ENCODE measurements around the gene NASP.

The NASP gene

GRCh38 chr1:45620588-45621500 is 37.0 kb downstream of the NASP start:
- Histone ChIP-seq H3K4me1 (ENCODE audit: control insufficient read depth, insufficient read depth, low read length, poor library complexity, severe bottlenecking) (no peaks in the 10 kb centered on the region), H3K36me3 (ENCODE audit: control insufficient read depth, insufficient read depth, low read length) (peaks cover 65% of the 10 kb centered on the region), H3K4me3 (ENCODE audit: extremely low read depth, insufficient read depth, low read length, poor library complexity, severe bottlenecking) (no peak overlapping the region), H3K27ac (ENCODE audit: low read depth, low read length, severe bottlenecking) (peak overlapping the region; percentile 49), H3K9me3 (ENCODE audit: control insufficient read depth, low read length) (no peaks in the 10 kb centered on the region)
- WGBS, 2 experiments (ENCODE audit: insufficient coverage in 2 of 2) = 92 to 96% methylated on average over 15 to 16 of the region's 17 CpGs

- WGBS, 2 experiments (ENCODE audit: insufficient coverage in 2 of 2) = 90 to 94% methylated on average over 3 of the region's 3 CpGs
- H3K9me3 ChIP-seq (ENCODE audit: control insufficient read depth, low read length) = no peaks in the 10 kb centered on the region
- H3K27ac ChIP-seq (ENCODE audit: low read depth, low read length, severe bottlenecking) = peak overlapping the region; percentile 49
- H3K36me3 ChIP-seq (ENCODE audit: control insufficient read depth, insufficient read depth, low read length) = peaks cover 63% of the 10 kb centered on the region
- H3K4me3 ChIP-seq (ENCODE audit: extremely low read depth, insufficient read depth, low read length, poor library complexity, severe bottlenecking) = no peak overlapping the region
- H3K4me1 ChIP-seq (ENCODE audit: control insufficient read depth, insufficient read depth, low read length, poor library complexity, severe bottlenecking) = no peaks in the 10 kb centered on the region
These were observed 37.6 kb downstream of the NASP start for GRCh38 chr1:45621501-45621836.

- Histone ChIP-seq H3K27ac (ENCODE audit: low read depth, low read length, severe bottlenecking) (peak overlapping the region; percentile 49), H3K4me3 (ENCODE audit: extremely low read depth, insufficient read depth, low read length, poor library complexity, severe bottlenecking) (no peak overlapping the region), H3K36me3 (ENCODE audit: control insufficient read depth, insufficient read depth, low read length) (peaks cover 63% of the 10 kb centered on the region), H3K9me3 (ENCODE audit: control insufficient read depth, low read length) (no peaks in the 10 kb centered on the region), H3K4me1 (ENCODE audit: control insufficient read depth, insufficient read depth, low read length, poor library complexity, severe bottlenecking) (no peaks in the 10 kb centered on the region)
- 93% methylated on average over 16 of the region's 18 CpGs for WGBS, 2 experiments (ENCODE audit: insufficient coverage in 2 of 2)
These were observed 38.2 kb downstream of the NASP start for GRCh38 chr1:45621895-45622523.

GRCh38 chr1:45622524-45623394 is 38.9 kb downstream of the NASP start:
- Histone ChIP-seq H3K4me3 (ENCODE audit: extremely low read depth, insufficient read depth, low read length, poor library complexity, severe bottlenecking) (no peak overlapping the region), H3K9me3 (ENCODE audit: control insufficient read depth, low read length) (no peaks in the 10 kb centered on the region), H3K36me3 (ENCODE audit: control insufficient read depth, insufficient read depth, low read length) (peaks cover 59% of the 10 kb centered on the region), H3K4me1 (ENCODE audit: control insufficient read depth, insufficient read depth, low read length, poor library complexity, severe bottlenecking) (no peaks in the 10 kb centered on the region), H3K27ac (ENCODE audit: low read depth, low read length, severe bottlenecking) (no peak overlapping the region)
- WGBS, 2 experiments (ENCODE audit: insufficient coverage in 2 of 2) = 96% methylated on average over 77 to 78 of the region's 78 CpGs

GRCh38 chr1:45623972-45624371 is 40.1 kb downstream of the NASP start, which contains the start of gene CCDC17:
Gene CCDC17 (minus strand): TSS chr1:45624054. CDS start chr1:45623909, 145 bp downstream.
- Histone ChIP-seq H3K4me1 (ENCODE audit: control insufficient read depth, insufficient read depth, low read length, poor library complexity, severe bottlenecking) (no peaks in the 10 kb centered on the region), H3K9me3 (ENCODE audit: control insufficient read depth, low read length) (no peaks in the 10 kb centered on the region), H3K27ac (ENCODE audit: low read depth, low read length, severe bottlenecking) (no peak within 1 kb of the TSS), H3K36me3 (ENCODE audit: control insufficient read depth, insufficient read depth, low read length) (peaks cover 56% of the 10 kb centered on the region), H3K4me3 (ENCODE audit: extremely low read depth, insufficient read depth, low read length, poor library complexity, severe bottlenecking) (no peak within 1 kb of the TSS)
- 74 to 81% methylated on average over 4 of the region's 4 CpGs for WGBS, 2 experiments (ENCODE audit: insufficient coverage in 2 of 2)

GRCh38 chr1:45629035-45629434 is 45.2 kb downstream of the NASP start:
- Histone ChIP-seq H3K4me1 (ENCODE audit: control insufficient read depth, insufficient read depth, low read length, poor library complexity, severe bottlenecking) (no peaks in the 10 kb centered on the region), H3K36me3 (ENCODE audit: control insufficient read depth, insufficient read depth, low read length) (peaks cover 80% of the 10 kb centered on the region), H3K27ac (ENCODE audit: low read depth, low read length, severe bottlenecking) (no peak overlapping the region), H3K4me3 (ENCODE audit: extremely low read depth, insufficient read depth, low read length, poor library complexity, severe bottlenecking) (no peak overlapping the region), H3K9me3 (ENCODE audit: control insufficient read depth, low read length) (no peaks in the 10 kb centered on the region)

GRCh38 chr1:45630429-45630828 is 46.6 kb downstream of the NASP start:
- Histone ChIP-seq H3K9me3 (ENCODE audit: control insufficient read depth, low read length) (no peaks in the 10 kb centered on the region), H3K4me3 (ENCODE audit: extremely low read depth, insufficient read depth, low read length, poor library complexity, severe bottlenecking) (no peak overlapping the region), H3K36me3 (ENCODE audit: control insufficient read depth, insufficient read depth, low read length) (peaks cover 85% of the 10 kb centered on the region), H3K4me1 (ENCODE audit: control insufficient read depth, insufficient read depth, low read length, poor library complexity, severe bottlenecking) (no peaks in the 10 kb centered on the region), H3K27ac (ENCODE audit: low read depth, low read length, severe bottlenecking) (no peak overlapping the region)
- 100% methylated on average over 1 of the region's 1 CpG; no CpG with 5 or more reads in 1 of the 2 experiments for WGBS, 2 experiments (ENCODE audit: insufficient coverage in 2 of 2)

- H3K4me1 ChIP-seq (ENCODE audit: control insufficient read depth, insufficient read depth, low read length, poor library complexity, severe bottlenecking) = no peaks in the 10 kb centered on the region
- no peaks in the 10 kb centered on the region for H3K9me3 ChIP-seq (ENCODE audit: control insufficient read depth, low read length)
- peaks cover 98% of the 10 kb centered on the region for H3K36me3 ChIP-seq (ENCODE audit: control insufficient read depth, insufficient read depth, low read length)
- H3K4me3 ChIP-seq (ENCODE audit: extremely low read depth, insufficient read depth, low read length, poor library complexity, severe bottlenecking) = no peak overlapping the region
- H3K27ac ChIP-seq (ENCODE audit: low read depth, low read length, severe bottlenecking) = no peak overlapping the region
- no CpG with 5 or more reads among the region's 1 CpG for WGBS, 2 experiments (ENCODE audit: insufficient coverage in 2 of 2)
These were observed 51.4 kb downstream of the NASP start for GRCh38 chr1:45635211-45635610.

GRCh38 chr1:45640293-45640692 is 56.5 kb downstream of the NASP start:
- 100% methylated on average over 1 of the region's 1 CpG for WGBS, 2 experiments (ENCODE audit: insufficient coverage in 2 of 2)
- Histone ChIP-seq H3K4me3 (ENCODE audit: extremely low read depth, insufficient read depth, low read length, poor library complexity, severe bottlenecking) (no peak overlapping the region), H3K36me3 (ENCODE audit: control insufficient read depth, insufficient read depth, low read length) (peaks cover 92% of the 10 kb centered on the region), H3K9me3 (ENCODE audit: control insufficient read depth, low read length) (no peaks in the 10 kb centered on the region), H3K27ac (ENCODE audit: low read depth, low read length, severe bottlenecking) (no peak overlapping the region), H3K4me1 (ENCODE audit: control insufficient read depth, insufficient read depth, low read length, poor library complexity, severe bottlenecking) (no peaks in the 10 kb centered on the region)

- 92% methylated on average over 3 of the region's 5 CpGs; no CpG with 5 or more reads in 1 of the 2 experiments for WGBS, 2 experiments (ENCODE audit: insufficient coverage in 2 of 2)
- peaks cover 7% of the 10 kb centered on the region for H3K4me1 ChIP-seq (ENCODE audit: control insufficient read depth, insufficient read depth, low read length, poor library complexity, severe bottlenecking)
These were observed 59.5 kb downstream of the NASP start for GRCh38 chr1:45643321-45643720.

More at GRCh38 chr1:45643321-45643720, 59.5 kb downstream of the NASP start:
- H3K9me3 ChIP-seq (ENCODE audit: control insufficient read depth, low read length) = no peaks in the 10 kb centered on the region
- peaks cover 79% of the 10 kb centered on the region for H3K36me3 ChIP-seq (ENCODE audit: control insufficient read depth, insufficient read depth, low read length)
- no peak overlapping the region for H3K4me3 ChIP-seq (ENCODE audit: extremely low read depth, insufficient read depth, low read length, poor library complexity, severe bottlenecking)
- no peak overlapping the region for H3K27ac ChIP-seq (ENCODE audit: low read depth, low read length, severe bottlenecking)

All from mesodermal cell (in vitro differentiated cells).